Left renal cortex interstitium (tissue), 4 donors: ENCODE results near the gene SGPL1. TPM values are rescaled to one million over a fixed set of nuclear protein-coding genes. Genes with fewer than 3 reads are reported as not detected.
"Not testable (repeated sequence)": the region's sequence is repeated elsewhere in the genome, so short reads cannot be mapped to it uniquely, and the experiment has no call there.

Source experiments
- DNase-seq, 4 donors: peaks; one replicate each; pipeline ENCODE4 v3.0.0-alpha.2; 2013; ENCODE audit warnings: low read depth in 4 of 4, low spot score in 2 of 4, missing footprints in 1 of 4
- polyA plus RNA-seq, 4 donors: library from polyadenylated mRNA; unstranded; fragments of 120-200 nt; gene quantifications; one replicate each; pipeline ENCODE4 v1.2.1, GENCODE V29; 2013; ENCODE audit not compliant: insufficient read length in 4 of 4

SGPL1 gene
- polyA plus RNA-seq: 10 to 100 TPM; 57.4 to 69.0 (median 61.8) TPM

- DNase-seq: peak; percentile 34 to 77 (median 62)
These were observed at the start of gene SGPL1 for GRCh38 chr10:70815504-70816219. Gene SGPL1, plus strand, starts transcription at chr10:70815948. Its CDS starts 906 bp downstream, at chr10:70816854.

GRCh38 chr10:70768026-70768685 is 47.6 kb upstream of the SGPL1 start:
- DNase-seq: not testable (repeated sequence)

GRCh38 chr10:70769121-70769520 is 46.6 kb upstream of the SGPL1 start:
- DNase-seq: no peak

- no peak for DNase-seq
These were observed 45.7 kb upstream of the SGPL1 start for GRCh38 chr10:70770001-70770400.

- DNase-seq: not testable (repeated sequence)
These were observed 45.2 kb upstream of the SGPL1 start for GRCh38 chr10:70770516-70770915.

GRCh38 chr10:70771311-70772194 is 44.2 kb upstream of the SGPL1 start:
- DNase-seq: no peak

GRCh38 chr10:70772627-70773026 is 43.1 kb upstream of the SGPL1 start:
- DNase-seq: no peak

GRCh38 chr10:70773461-70773860 is 42.3 kb upstream of the SGPL1 start:
- DNase-seq: no peak

GRCh38 chr10:70773965-70774809 is 41.6 kb upstream of the SGPL1 start:
- no peak for DNase-seq

- no peak for DNase-seq
These were observed 40.7 kb upstream of the SGPL1 start for GRCh38 chr10:70774810-70775678.

GRCh38 chr10:70775679-70776454 is 39.9 kb upstream of the SGPL1 start:
- DNase-seq: no peak

- DNase-seq: no peak
These were observed 39.2 kb upstream of the SGPL1 start for GRCh38 chr10:70776455-70777005.

- DNase-seq: no peak
These were observed 38.5 kb upstream of the SGPL1 start for GRCh38 chr10:70777063-70777875.

- DNase-seq: no peak
These were observed 37.4 kb upstream of the SGPL1 start for GRCh38 chr10:70778267-70778924.

GRCh38 chr10:70779088-70779487 is 36.7 kb upstream of the SGPL1 start:
- DNase-seq: no peak

- no peak for DNase-seq
These were observed 36.0 kb upstream of the SGPL1 start for GRCh38 chr10:70779511-70780369.
